H1 (cell line): ENCODE results near the gene WDR27. TPM values are rescaled to one million over a fixed set of nuclear protein-coding genes. Genes with fewer than 3 reads are reported as not detected.
A peak's percentile ranks its signal among the peaks of the same experiment; 100 is the strongest.

Source experiments
- CTCF ChIA-PET: fragments of 300-600 bp; sonication (Branson Sonifier 250); formaldehyde crosslinking; loops from one replicate; lab custom pipeline; 2021; ENCODE audit not compliant: partially characterized antibody; lab: Charles Lee
- POLR2A ChIA-PET: fragments of 300-600 bp; sonication (Branson Sonifier 250); formaldehyde crosslinking; loops from one replicate; lab custom pipeline; 2021; ENCODE audit warnings: inconsistent platforms; ENCODE audit not compliant: partially characterized antibody; lab: Charles Lee
- DNase-seq, 2 experiments: peaks; one replicate each; pipeline versions ENCODE4 v3.0.0 to v3.0.0-alpha.2; 2010 to 2022; ENCODE audit warnings: low spot score in 2 of 2, low read depth in 1 of 2, mixed read lengths in 1 of 2
- FAIRE-seq: peaks from 2 replicates; lab custom pipeline; 2011; peaks lifted over from hg19 to GRCh38; lab: Jason Lieb, UNC
- H2AFZ ChIP-seq: 2 replicates; pipeline ENCODE4 v1.8.1; 2012; ENCODE audit warnings: low read length, inconsistent platforms
- H2AK5ac ChIP-seq: 2 replicates; pipeline ENCODE4 v1.6.1; 2013; ENCODE audit warnings: low read depth, low read length
- H2BK120ac ChIP-seq: replicated peaks from 2 replicates; pipeline ENCODE3; 2013; ENCODE audit warnings: low read depth, low read length, inconsistent platforms
- H2BK12ac ChIP-seq: 2 replicates; pipeline ENCODE4 v1.6.1; 2013; ENCODE audit warnings: low read depth, low read length
- H2BK15ac ChIP-seq: 2 replicates; pipeline ENCODE4 v1.6.1; 2013; ENCODE audit warnings: low read length
- H2BK20ac ChIP-seq: 2 replicates; pipeline ENCODE4 v1.6.1; 2013; ENCODE audit warnings: low read length
- H2BK5ac ChIP-seq: 2 replicates; pipeline ENCODE4 v1.6.1; 2013; ENCODE audit warnings: low read depth, low read length
- H3K14ac ChIP-seq: 2 replicates; pipeline ENCODE4 v1.6.1; 2013; ENCODE audit warnings: inconsistent platforms; ENCODE audit not compliant: insufficient read length
- H3K18ac ChIP-seq: 2 replicates; pipeline ENCODE4 v1.6.1; 2013; ENCODE audit warnings: low read length; ENCODE audit errors: extremely low read depth
- H3K23ac ChIP-seq: 2 replicates; pipeline ENCODE4 v1.6.1; 2013; ENCODE audit warnings: inconsistent platforms; ENCODE audit not compliant: insufficient read length
- H3K23me2 ChIP-seq: 2 replicates; pipeline ENCODE4 v1.6.1; 2013; ENCODE audit warnings: low read depth, low read length
- H3K27ac ChIP-seq: 2 replicates; pipeline ENCODE4 v1.6.1; 2011; ENCODE audit warnings: low read depth, low read length, inconsistent platforms
- H3K27me3 ChIP-seq, 4 experiments: replicated peaks in 1 of 4; 1 replicate in 1 of 4; 2 replicates in 3 of 4; pipeline versions ENCODE4 v1.6.1 to v1.8.1; 2011 to 2013; ENCODE audit warnings: low read length in 3 of 4, mild to moderate bottlenecking in 3 of 4, inconsistent platforms in 2 of 4, mixed read lengths in 2 of 4, moderate library complexity in 1 of 4; ENCODE audit not compliant: control insufficient read depth in 3 of 4, insufficient read depth in 3 of 4; ENCODE audit errors: extremely low read depth in 1 of 4
- H3K36me3 ChIP-seq, 4 experiments: 2 replicates each; pipeline versions ENCODE4 v1.6.1 to v1.8.1; 2011 to 2013; ENCODE audit warnings: mild to moderate bottlenecking in 4 of 4, low read length in 3 of 4, moderate library complexity in 2 of 4, control low read depth in 1 of 4, inconsistent platforms in 1 of 4; ENCODE audit not compliant: insufficient read depth in 4 of 4, control insufficient read depth in 2 of 4
- H3K4ac ChIP-seq: replicated peaks from 2 replicates; pipeline ENCODE3; 2013; ENCODE audit warnings: low read length, low read depth, mixed read lengths, inconsistent platforms; ENCODE audit not compliant: insufficient read length
- H3K4me1 ChIP-seq, 4 experiments: replicated peaks in 1 of 4; 1 replicate in 1 of 4; 2 replicates in 3 of 4; pipeline versions ENCODE4 v1.6.1 to v1.8.1; 2011 to 2013; ENCODE audit warnings: low read length in 3 of 4, inconsistent platforms in 2 of 4, mixed read lengths in 1 of 4; ENCODE audit not compliant: insufficient read depth in 4 of 4, control insufficient read depth in 3 of 4
- H3K4me2 ChIP-seq, 2 experiments: 2 replicates each; pipeline versions ENCODE4 v1.6.1 to v1.8.1; 2011 to 2013; ENCODE audit warnings: low read depth in 2 of 2, low read length in 2 of 2, control low read depth in 1 of 2, inconsistent platforms in 1 of 2, mild to moderate bottlenecking in 1 of 2; ENCODE audit not compliant: insufficient read depth in 1 of 2
- H3K4me3 ChIP-seq, 4 experiments: fragments of 200-600, 300-600 bp in 1 of 4; sonication (generic), shearing (Covaris generic), sonication (Bioruptor Twin) in 1 of 4; 2 replicates each; pipeline versions ENCODE4 v1.5.1 to v1.8.1; 2011 to 2016; ENCODE audit warnings: low read length in 4 of 4, low read depth in 3 of 4, control low read depth in 2 of 4, inconsistent platforms in 2 of 4, mild to moderate bottlenecking in 2 of 4, mixed read lengths in 1 of 4, moderate library complexity in 1 of 4; ENCODE audit not compliant: insufficient read depth in 2 of 4; ENCODE audit errors: extremely low read depth in 1 of 4
- H3K56ac ChIP-seq: replicated peaks from 2 replicates; pipeline ENCODE3; 2013; ENCODE audit warnings: low read depth, mild to moderate bottlenecking, mixed read lengths, low read length, inconsistent platforms; ENCODE audit not compliant: insufficient read length
- H3K79me1 ChIP-seq: 2 replicates; pipeline ENCODE4 v1.6.1; 2013; ENCODE audit warnings: low read depth, low read length, control low read depth
- H3K79me2 ChIP-seq, 2 experiments: 2 replicates each; pipeline versions ENCODE4 v1.6.1 to v1.8.1; 2012 to 2013; ENCODE audit warnings: low read length in 2 of 2, mild to moderate bottlenecking in 2 of 2, inconsistent platforms in 1 of 2; ENCODE audit not compliant: insufficient read depth in 2 of 2, control insufficient read depth in 1 of 2
- H3K9ac ChIP-seq, 4 experiments: replicated peaks in 1 of 4; 1 replicate in 1 of 4; 2 replicates in 3 of 4; pipeline versions ENCODE4 v1.6.1 to v1.8.1; 2011 to 2013; ENCODE audit warnings: low read depth in 3 of 4, low read length in 3 of 4, control low read depth in 2 of 4, mild to moderate bottlenecking in 2 of 4, moderate library complexity in 2 of 4, inconsistent platforms in 1 of 4; ENCODE audit errors: extremely low read depth in 1 of 4
- H3K9me3 ChIP-seq, 2 experiments: 2 replicates each; pipeline versions ENCODE4 v1.6.1 to v1.8.1; 2012 to 2013; ENCODE audit warnings: mild to moderate bottlenecking in 2 of 2, moderate library complexity in 2 of 2, control low read depth in 1 of 2, inconsistent platforms in 1 of 2, low read depth in 1 of 2, low read length in 1 of 2, mixed read lengths in 1 of 2; ENCODE audit not compliant: insufficient read depth in 2 of 2
- H4K20me1 ChIP-seq, 2 experiments: replicated peaks in 1 of 2; 2 replicates each; pipeline versions ENCODE3 to v1.8.1; 2011 to 2013; ENCODE audit warnings: inconsistent platforms in 2 of 2, low read length in 2 of 2, mild to moderate bottlenecking in 1 of 2; ENCODE audit not compliant: insufficient read depth in 2 of 2, control insufficient read depth in 1 of 2
- H4K5ac ChIP-seq: 2 replicates; pipeline ENCODE4 v1.6.1; 2013; ENCODE audit warnings: low read length, low read depth, mixed read lengths, inconsistent platforms; ENCODE audit not compliant: insufficient read length
- H4K8ac ChIP-seq: 2 replicates; pipeline ENCODE4 v1.8.0; 2013; ENCODE audit warnings: mild to moderate bottlenecking, moderate library complexity, low read length, inconsistent platforms; ENCODE audit not compliant: insufficient read depth; ENCODE audit errors: extremely low read depth
- H4K91ac ChIP-seq: replicated peaks from 2 replicates; pipeline ENCODE3; 2013; ENCODE audit warnings: low read length, mixed read lengths, inconsistent platforms; ENCODE audit not compliant: insufficient read length
- ASH2L ChIP-seq: fragments of 200-600, 300-600 bp; sonication (generic); IDR thresholded peaks from one replicate; pipeline ENCODE4 v1.7.1; 2017; ENCODE audit warnings: low read length
- CEBPB ChIP-seq: IDR thresholded peaks from 2 replicates; pipeline ENCODE4 v1.6.1; 2012; ENCODE audit warnings: low read depth, low read length
- POLR2A ChIP-seq, 2 experiments: IDR thresholded peaks; 1 replicate in 1 of 2; 2 replicates in 1 of 2; pipeline ENCODE4 v1.6.1; 2011; ENCODE audit warnings: low read depth in 2 of 2, low read length in 2 of 2, mild to moderate bottlenecking in 2 of 2; ENCODE audit errors: control extremely low read depth in 1 of 2
- POLR2AphosphoS5 ChIP-seq: IDR thresholded peaks from 2 replicates; pipeline ENCODE4 v1.6.1; 2011; ENCODE audit warnings: low read depth, low read length
- RFX5 ChIP-seq: IDR thresholded peaks from 2 replicates; pipeline ENCODE4 v1.6.1; 2011; ENCODE audit warnings: low read depth, low read length, improper control_type of control experiment, borderline replicate concordance
- TAF1 ChIP-seq: IDR thresholded peaks from 2 replicates; pipeline ENCODE4 v1.6.1; 2011; ENCODE audit warnings: mild to moderate bottlenecking, low read depth, low read length
- WGBS, 2 experiments: shearing (Covaris generic) in 1 of 2; methylation state at CpG; one replicate each; pipeline versions ENCODE4 v1.1.6 to v1.1.7; 2013 to 2015; ENCODE audit warnings: low lambda C conversion rate in 2 of 2, mixed read lengths in 2 of 2, inconsistent platforms in 1 of 2, low coverage in 1 of 2, missing lambda C conversion rate in 1 of 2; ENCODE audit not compliant: insufficient replicate concordance in 2 of 2, insufficient coverage in 1 of 2, insufficient read length in 1 of 2; ENCODE audit errors: extremely low coverage in 1 of 2, missing lambda C conversion rate in 1 of 2; 5-methylcytosine and 5-hydroxymethylcytosine counted together
- polyA plus RNA-seq, 7 experiments: library from polyadenylated mRNA; depleted of rRNA in 3 of 7; stranded (reverse) in 5 of 7; unstranded in 2 of 7; fragments of >200 nt in 5 of 7; fragments of 200-250 nt in 2 of 7; gene quantifications; 1 replicate in 5 of 7; 2 replicates in 1 of 7; 4 replicates in 1 of 7; pipeline versions ENCODE4 v1.2.1 to v1.2.3, GENCODE V29; 2011 to 2013; ENCODE audit warnings: missing spikeins in 2 of 7, mixed read lengths in 2 of 7
- total RNA-seq: library from RNA; stranded (reverse); fragmentation: NEBNext Ultra II Directional; extraction: Animal tissue kit (Norgen Biotek cat#: 25700); gene quantifications from 2 replicates; pipeline ENCODE4 v1.2.1, GENCODE V29; 2021
- TF ChIP-seq, protein P1 (sequence below): IDR thresholded peaks from 2 replicates; pipeline ENCODE4 v1.6.1; 2012; ENCODE audit warnings: inconsistent platforms
- TF ChIP-seq, protein P2 (sequence below): IDR thresholded peaks from 2 replicates; pipeline ENCODE4 v1.6.1; 2012; ENCODE audit warnings: inconsistent platforms

The WDR27 gene
- total and polyA plus RNA-seq, 2 of the 8 experiments (the other 6 are each of a cell fraction or from before 2014, with no cell fraction given), result 53.6 to 68.6 TPM

DNA sequence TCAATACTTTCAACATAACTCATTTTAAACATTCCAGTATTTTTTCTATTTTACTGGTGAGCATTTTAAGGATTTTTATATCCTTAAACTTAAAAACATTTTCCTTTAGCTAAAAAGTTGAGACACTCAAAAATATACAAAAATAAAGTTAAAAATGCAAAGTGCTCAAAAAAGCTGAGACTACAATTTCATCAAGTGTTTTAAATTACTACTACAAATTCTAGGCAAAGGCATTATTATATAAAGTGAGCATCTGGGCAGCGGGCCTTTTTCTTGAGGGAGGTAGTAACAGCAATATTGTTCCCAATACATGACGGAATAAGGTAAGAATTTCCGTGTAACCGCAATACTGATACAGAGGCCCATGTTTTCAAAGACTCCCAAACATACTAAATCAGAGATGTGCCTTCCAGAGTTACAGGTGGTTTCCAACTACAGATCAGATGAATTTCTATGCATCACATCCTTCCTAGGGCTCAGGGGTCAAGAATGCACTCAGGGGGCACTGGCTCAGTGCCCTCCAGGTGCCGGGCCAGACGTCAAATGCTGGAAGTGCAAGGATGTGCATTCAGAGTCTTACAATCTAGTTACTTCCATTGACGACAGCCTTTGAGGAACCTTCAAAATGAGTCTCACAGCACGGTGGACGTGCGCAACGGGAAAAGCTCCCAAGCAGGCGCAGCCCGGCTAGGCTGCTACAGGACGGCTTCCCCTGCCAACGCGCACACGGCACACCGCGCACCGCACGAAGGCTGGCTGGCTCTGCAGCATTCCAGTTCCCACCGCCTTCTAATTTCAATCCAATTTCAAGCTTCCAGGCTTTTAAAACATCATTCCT is 20.8 kb upstream of the WDR27 start:
- Histone ChIP-seq H3K4me1 (peaks cover 0 to 9% (median 4%) of the 10 kb centered on the region in 4 experiments; a peak in 5 of 7 replicates), H3K23ac (no peak overlapping the region), H3K4me3 (peak overlapping the region; percentile 76 to 78 (median 76)), H2BK120ac (no peak overlapping the region), H3K27ac (no peak overlapping the region), H3K9ac (peak overlapping the region; percentile 26 to 81 (median 44); a peak in 6 of 7 replicates), H3K23me2 (peaks cover 15% of the 10 kb centered on the region), H3K79me1 (peaks cover 3% of the 10 kb centered on the region; the same call in 1 of the 2 replicates), H2AFZ (no peak overlapping the region), H3K36me3 (peaks cover 0 to 16% (median 0%) of the 10 kb centered on the region in 4 experiments; a peak in 2 of 8 replicates), H2AK5ac (no peak overlapping the region), H3K4ac (no peak overlapping the region), H2BK15ac (no peak overlapping the region), H2BK20ac (no peak overlapping the region), H2BK12ac (no peak overlapping the region), H3K9me3 (no peaks in the 10 kb centered on the region), H3K4me2 (peak overlapping the region; percentile 92 to 97), H3K14ac (no peak overlapping the region), H2BK5ac (no peak overlapping the region), H4K8ac (peak overlapping the region; percentile 37; the same call in 1 of the 2 replicates), H3K79me2 (peaks cover 0 to 54% of the 10 kb centered on the region in 2 experiments; a peak in 2 of 4 replicates), H3K56ac (no peak overlapping the region), H4K5ac (no peak overlapping the region), H3K18ac (no peak overlapping the region), H4K20me1 (peaks cover 1 to 13% of the 10 kb centered on the region in 2 experiments), H3K27me3 (peaks cover 0 to 2% (median under 1%) of the 10 kb centered on the region in 4 experiments; a peak in 1 of 7 replicates), H4K91ac (no peak overlapping the region)
- FAIRE-seq, result no peak
- TF ChIP-seq ASH2L, result peak; percentile 5
- peak; percentile 51; the same call in 1 of the 2 replicates for TF ChIP-seq POLR2AphosphoS5
- TF ChIP-seq, protein P1, sequence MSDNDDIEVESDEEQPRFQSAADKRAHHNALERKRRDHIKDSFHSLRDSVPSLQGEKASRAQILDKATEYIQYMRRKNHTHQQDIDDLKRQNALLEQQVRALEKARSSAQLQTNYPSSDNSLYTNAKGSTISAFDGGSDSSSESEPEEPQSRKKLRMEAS, result peak; percentile 71
- TF ChIP-seq RFX5, result no peak
- no peak for TF ChIP-seq CEBPB
- TF ChIP-seq, protein P2, sequence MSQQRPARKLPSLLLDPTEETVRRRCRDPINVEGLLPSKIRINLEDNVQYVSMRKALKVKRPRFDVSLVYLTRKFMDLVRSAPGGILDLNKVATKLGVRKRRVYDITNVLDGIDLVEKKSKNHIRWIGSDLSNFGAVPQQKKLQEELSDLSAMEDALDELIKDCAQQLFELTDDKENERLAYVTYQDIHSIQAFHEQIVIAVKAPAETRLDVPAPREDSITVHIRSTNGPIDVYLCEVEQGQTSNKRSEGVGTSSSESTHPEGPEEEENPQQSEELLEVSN, result peak; percentile 64
- TF ChIP-seq TAF1, result peak; percentile 51; the same call in 1 of the 2 replicates
- peak in 1 of 2 experiments; percentile 55; a peak in 1 of 3 replicates for TF ChIP-seq POLR2A (IDR thresholded peaks at IDR 0.05; ENCODE audit: control extremely low read depth in 1 of 2, low read depth in 2 of 2, low read length in 2 of 2)
- WGBS, 2 experiments, result 16% methylated on average over 22 of the region's 22 CpGs; no CpG with 5 or more reads in 1 of the 2 experiments
- peak in 1 of 2 experiments; percentile 50 for DNase-seq
- ChIA-PET CTCF (interaction anchor here (0.7 to 1.5 kb wide), 3 partner anchors 12 to 27 kb away, joined by 3 to 6 read pairs (median 3); no protein-coding TSS in a partner anchor), POLR2A (interaction anchor here (0.7 to 5.9 kb wide), 9 partner anchors 11 to 470 kb away, joined by 3 to 58 read pairs (median 4); partner anchors contain the start of genes C6orf120, DYNLT2, ERMARD and WDR27)
